GM18508 (cell line): Measurements from ENCODE around the gene KIAA0753.

Experiments
- ATAC-seq: cut with Tn5 transposase; IDR thresholded peaks from one replicate; pipeline ENCODE4 v1.9.1; 2021; ENCODE audit warnings: moderate number of reproducible peaks; ENCODE audit not compliant: insufficient read depth, unreplicated experiment

The KIAA0753 gene

DNA sequence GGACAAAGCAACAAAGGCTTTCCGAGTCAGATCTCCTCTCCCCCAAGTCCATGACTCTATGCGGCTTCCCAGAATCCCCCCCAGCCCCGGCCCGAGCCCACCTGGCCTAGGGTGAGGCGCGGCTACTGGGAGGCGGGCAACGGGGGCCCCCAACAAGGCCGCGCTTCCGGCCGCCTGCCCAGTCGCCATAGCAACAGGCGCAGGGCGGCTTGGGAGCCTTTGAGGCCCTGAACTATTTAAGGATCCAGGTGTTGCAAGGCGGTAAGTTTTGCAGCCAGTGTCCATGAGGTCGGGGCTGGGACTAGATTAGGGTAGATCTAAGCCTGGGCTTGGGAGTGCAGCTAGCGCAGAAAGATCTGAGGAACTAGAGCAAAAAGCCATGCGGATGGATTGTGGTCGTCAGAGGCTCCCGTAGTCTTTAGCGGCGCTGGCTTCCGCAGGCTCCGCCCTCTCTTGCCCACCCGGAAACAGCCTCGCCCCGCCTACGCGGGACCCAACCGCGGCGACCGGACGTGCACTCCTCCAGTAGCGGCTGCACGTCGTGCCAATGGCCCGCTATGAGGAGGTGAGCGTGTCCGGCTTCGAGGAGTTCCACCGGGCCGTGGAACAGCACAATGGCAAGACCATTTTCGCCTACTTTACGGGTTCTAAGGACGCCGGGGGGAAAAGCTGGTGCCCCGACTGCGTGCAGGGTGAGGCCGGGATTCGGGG, at the start of gene KIAA0753, which contains the start of gene TXNDC17:
Gene KIAA0753, minus strand, starts transcription at position 176 of the 711 bp plus-strand sequence. CDS start 5,608 bp downstream, outside the sequence.
Gene TXNDC17, plus strand, starts transcription at position 525 of the 711 bp plus-strand sequence. Its CDS starts 23 bp downstream, at position 548.
- peak; percentile 52 for ATAC-seq

DNA sequence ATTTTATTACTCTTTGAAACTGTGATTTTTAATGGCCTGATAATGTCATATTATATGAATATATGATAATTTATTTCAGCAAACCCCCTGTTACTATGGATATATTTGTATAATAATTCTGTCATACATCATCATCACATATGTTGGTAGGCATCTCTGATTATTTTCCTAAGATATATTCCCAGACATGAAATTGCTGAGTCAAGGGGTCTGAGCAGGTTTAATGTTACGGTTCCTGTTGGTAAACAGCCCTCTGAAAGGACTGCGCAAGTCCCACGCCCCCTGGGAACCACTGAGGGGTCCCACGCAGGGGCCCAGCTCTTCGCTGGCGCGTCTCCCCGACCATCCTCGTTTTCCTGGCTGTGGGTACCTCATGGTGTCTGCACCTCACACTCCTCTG, 48.4 kb upstream of the KIAA0753 start:
- no peak for ATAC-seq

DNA sequence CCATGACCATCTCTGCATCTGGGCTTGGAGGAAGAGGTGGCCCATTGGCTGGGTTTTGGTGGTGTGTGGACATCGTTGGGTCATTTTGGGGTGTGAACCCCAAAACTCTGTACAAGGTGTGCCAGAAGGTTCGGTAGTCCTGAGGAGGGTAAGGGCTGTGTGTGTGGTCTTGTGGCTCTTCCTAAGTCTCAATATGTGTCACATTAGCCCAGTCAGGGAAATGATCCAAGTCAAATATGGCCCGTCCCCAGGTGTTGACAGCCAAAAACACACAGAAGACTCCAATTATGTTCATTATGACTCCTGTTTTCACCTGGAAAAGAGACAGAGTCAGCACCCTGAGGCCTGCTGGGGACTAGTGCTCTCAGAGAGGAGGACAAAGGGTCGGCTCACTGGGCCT, 45.5 kb upstream of the KIAA0753 start:
- ATAC-seq: no peak

DNA sequence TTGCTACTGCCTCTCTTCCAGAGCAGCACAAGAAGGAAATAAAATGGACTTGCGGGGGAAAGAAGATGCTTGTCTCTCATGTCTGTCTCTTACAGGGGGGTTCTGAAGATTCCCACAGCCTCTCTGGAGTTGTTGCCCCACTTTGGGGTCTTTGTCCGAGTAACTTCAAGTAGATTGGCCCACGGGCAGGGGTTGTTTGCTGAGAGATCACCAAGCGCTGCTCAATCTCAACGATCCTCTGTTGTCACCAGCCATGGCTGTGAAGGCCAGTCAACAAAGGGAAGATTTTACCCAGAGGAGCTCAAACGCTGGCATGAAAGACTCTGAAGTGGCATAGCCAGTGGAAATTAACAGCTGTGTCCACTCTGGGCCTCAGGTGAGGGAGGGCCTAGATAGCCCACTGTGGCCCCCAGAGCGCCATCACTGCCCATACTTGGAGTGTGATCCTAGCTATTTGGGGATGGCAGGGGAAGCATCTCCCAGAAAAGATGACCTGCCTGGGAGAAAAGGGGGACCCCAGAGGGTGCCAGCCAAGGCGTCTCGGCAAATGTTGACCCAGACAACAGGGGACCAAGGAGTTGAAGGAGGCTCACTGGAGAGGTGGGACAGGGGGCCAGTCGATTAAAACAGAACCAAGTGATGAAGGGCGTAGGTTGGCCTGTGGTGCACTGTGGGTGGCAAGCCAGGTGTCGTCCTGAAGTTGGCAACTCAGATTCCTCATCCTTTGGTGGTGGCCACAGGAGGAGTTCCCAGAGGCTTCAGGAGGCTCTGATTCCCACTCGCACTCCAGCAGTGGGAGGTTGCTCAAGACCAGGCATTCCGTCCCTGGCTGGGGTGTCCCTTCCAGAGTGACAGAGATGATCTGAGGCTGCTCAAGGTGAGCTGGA, 44.6 kb upstream of the KIAA0753 start:
- no peak for ATAC-seq

DNA sequence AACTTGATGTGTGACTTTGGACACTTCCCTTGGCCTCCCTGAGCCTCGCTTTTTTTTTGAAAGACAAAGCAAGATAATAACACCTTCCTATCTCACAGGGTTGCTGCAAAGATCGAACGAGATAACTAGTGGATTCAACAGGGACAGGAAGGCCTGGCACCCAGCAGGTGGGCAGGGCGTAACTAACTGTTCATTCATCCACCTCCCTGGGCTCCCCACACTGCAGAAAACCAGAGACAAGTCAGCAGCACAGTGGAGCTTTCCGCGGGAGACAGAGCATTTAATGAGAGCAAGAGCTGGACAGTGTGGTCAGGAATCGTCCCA, 43.9 kb upstream of the KIAA0753 start:
- ATAC-seq: no peak

DNA sequence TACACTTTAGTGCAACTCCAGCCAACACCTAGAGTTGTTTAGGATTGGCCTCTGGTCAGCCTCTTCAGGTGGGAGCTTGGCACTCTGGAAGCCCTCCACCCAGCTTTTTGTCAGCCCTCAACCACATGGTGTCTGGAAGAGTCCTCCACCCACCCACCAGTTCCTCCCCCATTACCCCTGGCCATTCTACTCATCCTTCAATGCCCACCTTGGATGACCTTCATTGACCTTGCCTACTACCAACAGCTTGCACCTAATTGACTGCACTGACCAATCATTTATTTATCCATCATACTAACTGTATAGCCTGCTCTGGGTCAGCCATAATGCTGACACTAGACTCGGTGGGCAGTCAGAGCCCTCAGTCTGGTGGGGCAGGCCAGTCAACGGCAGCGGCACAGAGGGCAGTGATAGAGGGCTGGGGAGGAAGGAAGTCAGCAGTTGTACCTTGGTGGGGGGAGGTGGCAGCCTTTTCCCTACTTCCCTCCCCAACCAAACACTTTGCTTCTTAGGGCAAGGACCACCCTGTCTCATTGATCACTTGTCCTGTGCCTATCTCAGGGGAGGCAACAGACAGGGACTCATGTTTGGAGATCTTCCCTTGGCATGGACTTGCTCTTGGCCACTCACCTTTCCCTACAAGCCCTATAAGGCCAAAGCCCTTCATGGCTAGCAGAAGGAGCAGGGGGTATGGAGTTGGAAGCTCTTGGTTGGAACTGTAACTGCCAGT, 43.4 kb upstream of the KIAA0753 start:
- no peak for ATAC-seq

DNA sequence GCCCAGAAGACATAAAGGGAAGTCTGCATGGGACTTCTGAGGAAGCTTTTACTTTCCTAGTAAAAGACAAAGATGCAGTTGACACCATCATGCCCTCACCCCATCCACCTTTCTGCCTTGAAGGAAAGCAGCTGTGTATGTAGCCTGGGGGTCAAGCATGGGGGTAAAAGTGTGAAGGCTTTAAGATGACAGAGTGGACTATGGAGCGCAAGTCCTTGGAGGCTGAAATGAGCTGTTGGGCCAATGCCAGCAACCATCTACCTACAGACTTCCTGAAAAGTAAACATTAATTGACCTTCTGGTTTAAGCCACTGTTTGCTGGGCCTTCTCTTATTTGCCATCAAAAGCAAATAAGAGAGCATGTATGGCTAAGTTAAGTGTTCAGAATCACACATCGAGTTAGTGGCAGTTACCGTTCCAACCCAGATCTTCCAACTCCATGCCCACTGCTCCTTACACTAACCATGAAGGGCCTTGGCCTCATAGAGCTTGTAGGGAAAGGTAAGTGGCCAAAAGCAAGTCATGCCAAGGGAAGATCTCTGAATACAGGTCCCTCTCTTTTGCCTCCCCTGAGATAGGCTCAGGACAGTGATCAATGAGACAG, 42.7 kb upstream of the KIAA0753 start:
- ATAC-seq: no peak

DNA sequence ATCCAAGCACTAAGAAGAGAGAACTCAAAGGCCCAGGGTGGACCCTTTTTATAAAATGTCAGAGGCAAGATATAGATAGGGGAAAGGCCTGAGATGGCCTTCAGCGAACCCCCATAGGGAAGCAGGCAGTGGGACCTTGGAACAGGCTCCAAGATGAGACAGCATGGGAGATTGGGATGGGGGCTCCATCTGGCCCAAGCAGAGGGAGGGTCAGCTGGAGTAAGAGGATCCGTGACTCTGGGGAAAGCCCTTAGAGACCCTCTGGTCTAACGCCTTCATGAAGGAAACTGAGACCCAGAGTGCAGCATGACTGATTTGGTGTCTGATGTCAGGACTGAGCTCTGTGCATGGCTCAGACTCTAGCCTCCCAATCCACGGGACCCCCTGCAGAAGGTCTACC, 41.8 kb upstream of the KIAA0753 start:
- ATAC-seq: no peak

DNA sequence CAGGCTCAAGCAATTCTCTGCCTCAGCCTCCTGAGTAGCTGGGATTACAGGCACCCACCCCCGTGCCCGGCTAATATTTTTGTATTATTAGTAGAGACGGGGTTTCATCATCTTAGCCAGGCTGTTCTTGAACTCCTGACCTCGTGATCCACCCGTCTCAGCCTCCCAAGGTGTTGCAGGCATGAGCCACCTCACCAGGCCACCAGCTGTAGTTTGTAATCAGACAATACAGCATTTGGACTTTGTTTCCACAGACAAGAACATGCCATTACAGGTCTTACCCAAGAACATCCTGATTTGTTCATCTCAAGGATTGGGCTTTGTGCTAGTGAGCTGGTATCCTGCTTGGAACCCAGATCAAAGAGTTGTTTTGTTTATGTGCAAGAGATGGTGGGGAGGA, 41.2 kb upstream of the KIAA0753 start:
- ATAC-seq: no peak

DNA sequence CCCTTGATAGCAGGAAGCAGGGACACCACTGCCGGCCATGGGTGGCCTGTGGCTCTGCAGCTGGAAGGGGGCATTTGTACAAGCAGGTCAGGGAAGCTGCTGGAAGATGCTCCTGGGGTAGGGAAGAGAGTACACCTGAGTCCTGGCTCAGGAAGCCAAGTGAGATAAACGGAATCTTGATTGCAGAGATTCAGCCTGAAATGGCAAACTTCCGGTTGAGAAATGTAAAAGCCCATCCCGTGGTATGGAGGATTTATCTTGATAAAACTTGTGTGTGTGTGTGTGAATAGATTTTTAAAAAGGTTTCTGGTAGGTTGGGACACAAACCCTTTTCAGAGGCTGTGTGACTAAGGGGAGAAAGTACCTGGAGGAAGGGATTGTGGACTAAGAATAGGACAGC, 40.7 kb upstream of the KIAA0753 start:
- no peak for ATAC-seq

DNA sequence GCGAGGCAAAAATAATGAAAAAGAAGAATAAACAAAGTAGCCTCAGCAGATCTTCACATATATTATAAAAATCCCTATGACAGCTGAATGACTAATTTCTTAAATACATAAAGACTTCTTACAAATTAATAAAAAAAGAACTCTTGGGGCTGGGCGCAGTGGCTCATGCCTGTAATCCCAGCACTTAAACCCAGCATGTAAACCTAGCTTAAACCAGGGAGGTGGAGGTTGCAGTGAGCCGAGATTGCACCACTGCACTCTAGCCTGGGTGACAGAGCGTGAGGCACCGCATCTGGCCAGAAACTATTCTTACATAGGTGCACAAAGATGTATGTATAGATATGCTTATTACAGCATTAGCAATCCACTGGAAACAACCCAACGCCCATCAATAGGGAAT, 38.7 kb upstream of the KIAA0753 start:
- no peak for ATAC-seq

DNA sequence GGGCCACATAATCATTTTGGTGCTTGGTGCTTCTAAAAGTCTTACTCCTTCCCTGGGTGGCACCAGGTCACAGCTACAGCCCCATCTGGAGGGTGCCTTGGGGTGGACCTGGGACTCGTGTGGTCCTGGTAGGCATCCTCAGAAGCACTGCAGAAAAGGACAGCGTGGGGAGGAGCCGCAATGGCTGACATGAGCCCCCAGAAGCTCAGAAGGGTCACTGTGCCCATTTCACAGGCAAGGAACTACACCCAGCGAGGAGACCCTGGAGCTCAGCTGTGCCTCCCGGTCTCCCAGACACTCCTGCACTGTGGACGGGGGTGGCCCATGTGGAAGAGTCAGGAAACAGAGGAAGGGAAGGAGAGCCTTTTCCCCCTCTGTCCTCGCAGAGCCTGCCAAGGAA, 37.4 kb upstream of the KIAA0753 start:
- no peak for ATAC-seq

DNA sequence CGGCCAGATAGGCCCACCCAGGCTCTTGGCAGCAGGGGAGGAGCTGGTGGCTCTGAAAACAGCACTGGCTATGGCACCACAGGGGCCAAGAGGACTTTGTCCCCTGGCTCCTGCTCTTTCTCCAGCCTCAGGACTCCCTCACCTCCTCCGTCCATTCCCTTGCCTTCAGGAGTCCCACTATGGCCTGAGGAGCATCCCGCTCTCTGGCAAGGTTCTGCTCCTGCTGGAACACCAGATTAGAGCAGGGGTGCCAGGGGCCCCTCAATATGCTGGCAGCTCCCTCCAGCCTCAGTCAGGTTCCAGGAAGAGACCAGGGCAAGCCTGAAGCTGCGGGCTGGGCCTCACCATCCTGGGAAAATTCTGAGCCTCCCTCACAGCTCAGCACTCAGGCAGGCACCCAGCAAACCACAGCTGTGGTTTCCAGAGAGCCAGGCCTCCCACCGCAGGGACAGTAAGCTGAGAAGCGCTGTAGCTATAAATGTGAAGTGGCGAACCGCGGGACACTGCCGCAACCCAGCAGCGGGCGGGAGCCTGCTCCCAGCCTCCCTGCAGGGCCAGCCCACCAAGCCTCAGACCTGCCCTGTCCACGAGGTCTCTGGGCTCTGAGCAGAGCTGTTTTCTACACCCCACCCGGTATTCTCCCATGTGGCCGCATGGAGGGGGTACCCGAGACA, 36.8 kb upstream of the KIAA0753 start:
- no peak for ATAC-seq

DNA sequence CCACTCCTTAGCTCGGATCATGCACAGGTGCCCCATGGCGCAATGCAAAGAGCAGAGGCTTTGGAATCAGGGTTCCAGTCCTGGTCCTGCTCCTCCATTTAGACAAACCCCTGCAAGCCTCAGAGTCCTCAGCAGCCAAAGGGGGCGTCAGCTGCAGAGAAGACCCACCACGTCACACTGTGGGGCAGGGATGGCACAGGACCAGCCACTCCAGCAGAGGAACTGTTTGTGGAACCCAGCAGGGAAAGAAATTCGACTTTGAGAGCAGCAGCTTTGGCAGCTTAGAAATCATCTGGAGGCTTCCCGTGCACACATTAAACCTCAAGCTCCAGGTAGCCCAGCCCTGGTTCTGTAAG, 36.3 kb upstream of the KIAA0753 start:
- ATAC-seq: no peak

DNA sequence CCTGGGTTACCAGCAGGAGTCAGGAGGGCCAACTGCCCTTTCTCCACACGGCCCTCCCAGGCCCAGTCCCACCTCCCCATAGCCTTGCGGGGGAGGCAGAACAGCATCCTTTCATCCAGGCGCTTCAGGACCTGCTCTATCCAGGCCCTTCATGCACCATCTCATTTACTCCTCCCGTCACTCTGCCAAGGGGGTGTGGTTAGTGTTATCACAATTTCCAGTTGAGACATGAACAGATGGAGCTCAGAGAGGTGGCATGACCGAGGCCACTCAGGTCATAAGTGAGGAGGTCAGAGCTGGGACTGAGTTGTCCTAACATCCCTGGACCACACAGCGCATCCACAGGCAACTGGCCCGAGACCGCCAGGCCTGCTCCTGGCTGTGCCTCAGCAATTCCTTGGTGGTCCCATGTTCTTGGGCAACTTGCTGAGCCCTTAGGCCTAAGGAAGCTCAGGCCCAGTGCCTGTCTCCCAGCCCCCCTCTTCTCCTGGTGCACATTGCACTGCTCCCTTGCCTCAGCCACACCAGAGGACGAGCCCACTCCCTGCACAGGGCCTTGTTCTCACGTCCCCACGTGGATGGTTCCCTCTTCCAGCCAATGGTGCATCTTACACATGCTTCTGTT, 34.8 kb upstream of the KIAA0753 start:
- ATAC-seq: no peak

DNA sequence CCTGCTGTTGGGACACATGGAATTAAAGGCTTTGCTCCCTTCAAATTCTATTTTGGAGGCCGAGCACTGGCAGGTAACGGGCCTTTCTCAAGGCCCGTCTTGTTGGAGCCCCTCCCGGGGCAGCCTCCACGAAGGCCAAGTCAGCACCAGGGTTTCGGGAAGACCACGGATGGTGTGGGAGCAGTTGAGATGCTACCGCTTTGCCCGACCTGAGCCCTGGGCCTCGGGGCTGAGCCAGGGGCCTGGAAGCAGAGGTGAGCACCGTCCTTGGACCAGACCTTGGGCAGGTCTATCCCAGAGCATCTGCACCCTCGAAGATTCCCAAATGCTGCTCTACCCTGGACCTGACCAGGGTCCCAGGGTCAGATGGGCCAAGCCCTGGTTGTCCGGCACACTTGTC, 34.1 kb upstream of the KIAA0753 start:
- no peak for ATAC-seq

DNA sequence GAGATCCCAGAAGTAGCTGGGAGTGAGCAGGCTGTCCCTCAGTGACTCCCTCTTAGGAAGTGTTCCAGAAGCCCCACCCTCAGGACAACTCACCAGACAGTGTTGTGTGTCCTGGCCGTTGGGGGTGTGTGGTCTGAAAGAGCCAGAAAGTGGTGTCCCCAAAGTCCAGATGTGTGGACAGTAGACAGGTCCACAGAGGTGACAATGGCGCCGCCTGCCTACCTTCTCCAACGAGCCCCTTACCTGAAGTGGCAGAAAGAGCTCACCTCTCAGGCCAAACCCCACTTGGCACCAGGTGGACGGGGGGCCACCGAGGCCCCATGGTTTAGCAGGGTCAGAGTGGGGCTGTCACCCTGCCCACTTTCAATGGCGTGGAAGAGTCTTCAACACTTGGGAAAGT, 30.9 kb upstream of the KIAA0753 start:
- ATAC-seq: no peak

DNA sequence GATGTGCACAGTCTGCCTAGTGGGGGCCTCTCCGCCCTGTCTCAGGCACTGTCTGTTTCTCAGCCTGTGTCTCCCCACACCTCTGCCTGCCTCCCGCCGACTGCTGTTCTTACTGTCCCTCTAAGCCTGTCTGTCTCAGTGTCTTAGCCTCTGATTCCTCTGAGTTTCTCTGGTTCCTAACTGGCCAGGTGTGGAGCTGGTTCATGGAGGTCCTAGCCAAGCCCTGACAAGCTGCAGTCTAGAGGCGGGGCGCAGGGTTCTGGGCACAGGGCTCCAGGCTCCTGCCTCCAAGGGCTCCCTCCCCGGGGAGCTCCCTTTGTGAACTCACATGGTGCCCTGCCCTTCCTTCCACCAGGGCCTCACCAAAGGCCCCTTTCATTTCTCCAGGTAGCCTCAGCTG, 30.5 kb upstream of the KIAA0753 start:
- no peak for ATAC-seq

DNA sequence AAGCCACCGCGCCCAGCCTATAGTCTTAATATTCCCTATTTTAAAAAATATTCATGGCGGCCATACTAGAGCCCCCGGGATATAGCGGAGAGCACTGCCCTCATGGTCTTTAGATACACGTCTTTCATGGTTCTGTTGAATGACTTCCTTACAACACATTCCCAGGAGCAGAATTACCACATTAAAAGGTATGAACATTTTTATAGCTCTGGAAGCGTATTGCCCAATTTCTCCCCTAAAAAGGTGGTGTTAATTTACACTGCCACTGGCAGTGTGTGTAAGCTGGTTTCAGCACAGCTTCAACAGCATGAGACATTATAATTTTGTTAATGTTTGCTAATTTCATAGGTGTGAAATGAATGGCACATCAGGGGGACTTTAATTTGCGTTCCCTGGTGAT, 30.1 kb upstream of the KIAA0753 start:
- ATAC-seq: no peak
